BE2C (cell line): ENCODE results near the gene AQR.

Experiments used
- DNase-seq: peaks from one replicate; pipeline ENCODE4 v3.0.0-alpha.2; 2020
- H3K27me3 ChIP-seq: fragments of 250-450 bp; sonication (Bioruptor Pico); 2 replicates; pipeline ENCODE4 v1.5.1; 2020; ENCODE audit warnings: mild to moderate bottlenecking
- H3K36me3 ChIP-seq: fragments of 250-450 bp; sonication (Bioruptor Pico); 2 replicates; pipeline ENCODE4 v1.5.1; 2020; ENCODE audit warnings: mild to moderate bottlenecking
- H3K4me1 ChIP-seq: fragments of 250-450 bp; sonication (Bioruptor Pico); 2 replicates; pipeline ENCODE4 v1.5.1; 2020
- H3K4me3 ChIP-seq: 2 replicates; pipeline ENCODE4 v1.5.1; 2011; ENCODE audit warnings: low read depth, low read length
- H3K9me3 ChIP-seq: fragments of 250-450 bp; sonication (Bioruptor Pico); 2 replicates; pipeline ENCODE4 v1.5.1; 2020
- CTCF ChIP-seq: IDR thresholded peaks from 2 replicates; pipeline ENCODE4 v1.5.1; 2012; ENCODE audit warnings: mild to moderate bottlenecking, low read depth, low read length

Gene AQR

GRCh38 chr15:34893967-34894366 is 75.6 kb downstream of the AQR start:
- Histone ChIP-seq H3K9me3 (no peaks in the 10 kb centered on the region), H3K4me1 (no peaks in the 10 kb centered on the region), H3K36me3 (peaks cover 45% of the 10 kb centered on the region), H3K4me3 (no peak overlapping the region), H3K27me3 (no peaks in the 10 kb centered on the region)
- no peak for DNase-seq
- no peak for TF ChIP-seq CTCF

DNA sequence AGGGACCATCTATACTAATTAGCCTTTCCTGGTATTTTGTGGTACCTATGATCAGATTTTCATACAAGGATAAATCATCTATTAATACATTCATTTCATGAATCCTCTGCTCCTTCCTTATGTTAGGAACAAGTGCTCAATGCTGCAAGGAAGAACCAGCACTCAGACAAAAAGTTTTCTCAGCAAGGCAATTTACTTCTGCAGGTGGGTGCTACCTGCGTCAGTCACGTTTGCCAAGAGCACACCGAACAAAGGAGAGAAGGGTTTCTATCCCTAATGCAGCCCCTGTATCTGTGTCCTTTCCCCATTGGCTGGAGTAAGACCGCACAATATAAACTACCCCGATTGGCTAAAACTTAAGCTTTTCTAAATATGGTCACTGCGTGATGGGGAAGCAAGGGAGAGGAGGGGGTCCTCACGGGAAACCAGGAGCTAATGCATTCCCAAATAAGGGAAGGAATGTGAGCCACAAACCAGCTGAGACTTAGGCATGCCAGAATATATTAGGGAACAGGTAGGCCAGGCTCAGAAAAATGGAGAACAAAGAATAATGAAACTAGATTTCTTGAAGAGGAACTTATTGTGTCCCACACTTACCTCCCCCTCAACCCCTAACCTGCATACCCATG is 76.5 kb downstream of the AQR start:
- Histone ChIP-seq H3K9me3 (no peaks in the 10 kb centered on the region), H3K4me1 (no peaks in the 10 kb centered on the region), H3K4me3 (no peak overlapping the region), H3K27me3 (no peaks in the 10 kb centered on the region), H3K36me3 (peaks cover 54% of the 10 kb centered on the region)
- no peak for DNase-seq
- no peak for TF ChIP-seq CTCF

GRCh38 chr15:34890424-34890823 is 79.1 kb downstream of the AQR start:
- no peaks in the 10 kb centered on the region for H3K27me3 ChIP-seq
- peaks cover 53% of the 10 kb centered on the region for H3K36me3 ChIP-seq
- no peaks in the 10 kb centered on the region for H3K9me3 ChIP-seq
- DNase-seq: no peak
- H3K4me3 ChIP-seq: no peak overlapping the region
- H3K4me1 ChIP-seq: no peaks in the 10 kb centered on the region
- TF ChIP-seq CTCF: no peak

DNA sequence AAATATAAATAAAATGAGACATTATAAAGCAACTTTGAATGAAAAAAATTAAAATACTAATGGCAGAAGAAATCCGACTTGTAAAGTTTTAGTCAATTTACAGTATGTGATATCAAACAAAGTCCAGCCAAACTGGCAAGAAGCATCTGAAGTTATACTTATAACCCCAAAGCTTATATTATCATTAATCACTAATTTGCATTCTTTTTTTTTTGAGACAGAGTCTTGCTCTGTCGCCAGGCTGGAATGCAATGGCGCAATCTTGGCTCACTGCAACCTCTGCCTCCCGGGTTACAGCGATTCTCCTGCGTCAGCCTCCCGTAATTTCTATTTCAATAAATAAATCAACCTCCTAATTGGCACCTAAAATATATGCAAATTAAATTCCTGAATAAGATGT is 80.1 kb downstream of the AQR start:
- H3K4me3 ChIP-seq: no peak overlapping the region
- peaks cover 59% of the 10 kb centered on the region for H3K36me3 ChIP-seq
- no peaks in the 10 kb centered on the region for H3K27me3 ChIP-seq
- no peak for DNase-seq
- H3K9me3 ChIP-seq: no peaks in the 10 kb centered on the region
- H3K4me1 ChIP-seq: no peaks in the 10 kb centered on the region
- no peak for TF ChIP-seq CTCF

GRCh38 chr15:34886134-34886533 is 83.4 kb downstream of the AQR start:
- no peaks in the 10 kb centered on the region for H3K27me3 ChIP-seq
- no peak for TF ChIP-seq CTCF
- no peaks in the 10 kb centered on the region for H3K4me1 ChIP-seq
- no peak for DNase-seq
- H3K36me3 ChIP-seq: peaks cover 72% of the 10 kb centered on the region
- no peaks in the 10 kb centered on the region for H3K9me3 ChIP-seq
- H3K4me3 ChIP-seq: no peak overlapping the region

DNA sequence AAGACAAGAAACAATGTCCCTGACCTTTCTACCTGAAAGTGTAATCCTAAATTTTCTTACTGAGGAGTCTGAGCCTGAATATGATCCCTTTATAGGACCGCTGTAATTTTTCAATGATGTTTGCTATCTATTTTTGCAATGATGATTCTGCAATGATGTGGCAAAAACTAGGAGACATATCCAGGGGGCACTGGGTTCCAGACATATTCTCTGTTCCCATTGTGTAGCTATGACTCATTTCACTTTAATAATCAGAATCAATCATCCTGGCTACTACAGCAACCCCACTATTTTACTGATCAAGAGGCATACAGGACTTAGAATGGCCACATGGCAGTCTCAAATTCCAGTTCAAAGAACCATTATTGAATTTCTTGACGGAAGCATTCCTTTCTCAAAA is 85.9 kb downstream of the AQR start:
- Histone ChIP-seq H3K36me3 (peaks cover 62% of the 10 kb centered on the region), H3K27me3 (no peaks in the 10 kb centered on the region), H3K4me1 (no peaks in the 10 kb centered on the region), H3K4me3 (no peak overlapping the region), H3K9me3 (no peaks in the 10 kb centered on the region)
- DNase-seq: no peak
- TF ChIP-seq CTCF: no peak
